PFSK-1 (cell line): ENCODE data around the gene ABCC8.

Experiments
- FOXP2 ChIP-seq: optimal IDR thresholded peaks from 2 replicates; pipeline ENCODE3; 2011; ENCODE audit warnings: borderline replicate concordance, control low read depth, inconsistent platforms; ENCODE audit not compliant: insufficient read depth; ENCODE audit errors: extremely low read length, extremely low read depth
- POLR2AphosphoS5 ChIP-seq: IDR thresholded peaks from 2 replicates; pipeline ENCODE4 v1.6.1; 2012; ENCODE audit warnings: low read depth, mild to moderate bottlenecking, control low read depth, low read length, moderate library complexity
- REST ChIP-seq, 2 experiments: IDR thresholded peaks; 2 replicates each; pipeline versions ENCODE4 v1.6.1 to v1.8.0; 2011 to 2012; ENCODE audit warnings: low read depth in 2 of 2, low read length in 2 of 2, control low read depth in 1 of 2, inconsistent platforms in 1 of 2, mild to moderate bottlenecking in 1 of 2, moderate library complexity in 1 of 2; ENCODE audit not compliant: insufficient read depth in 1 of 2
- SIN3A ChIP-seq: IDR thresholded peaks from 2 replicates; pipeline ENCODE4 v1.6.1; 2012; ENCODE audit warnings: mild to moderate bottlenecking, low read length, moderate library complexity, borderline replicate concordance; ENCODE audit not compliant: insufficient read depth
- TAF1 ChIP-seq: IDR thresholded peaks from 2 replicates; pipeline ENCODE4 v1.6.1; 2012; ENCODE audit warnings: low read length, control low read depth, borderline replicate concordance; ENCODE audit not compliant: insufficient read depth

ABCC8 gene

GRCh38 chr11:17506942-17507341 lies 30.3 kb upstream of the ABCC8 start:
- no peak for TF ChIP-seq TAF1
- TF ChIP-seq POLR2AphosphoS5: no peak
- no peak for TF ChIP-seq SIN3A
- no peak for TF ChIP-seq FOXP2
- no peak for TF ChIP-seq REST (IDR thresholded peaks at IDR 0.05; ENCODE audit: insufficient read depth in 1 of 2, low read depth in 2 of 2, low read length in 2 of 2)

GRCh38 chr11:17506314-17506713 lies 29.7 kb upstream of the ABCC8 start:
- TF ChIP-seq FOXP2 (no peak), POLR2AphosphoS5 (no peak), REST (IDR thresholded peaks at IDR 0.05; ENCODE audit: insufficient read depth in 1 of 2, low read depth in 2 of 2, low read length in 2 of 2) (no peak), SIN3A (no peak), TAF1 (no peak)

GRCh38 chr11:17505146-17505545 lies 28.5 kb upstream of the ABCC8 start:
- TF ChIP-seq FOXP2: no peak
- no peak for TF ChIP-seq TAF1
- no peak for TF ChIP-seq REST (IDR thresholded peaks at IDR 0.05; ENCODE audit: insufficient read depth in 1 of 2, low read depth in 2 of 2, low read length in 2 of 2)
- TF ChIP-seq SIN3A: no peak
- no peak for TF ChIP-seq POLR2AphosphoS5

- TF ChIP-seq FOXP2 (no peak), POLR2AphosphoS5 (no peak), TAF1 (no peak), REST (IDR thresholded peaks at IDR 0.05; ENCODE audit: insufficient read depth in 1 of 2, low read depth in 2 of 2, low read length in 2 of 2) (no peak), SIN3A (no peak)
Observed at GRCh38 chr11:17504330-17505107, 27.9 kb upstream of the ABCC8 start.
